HCT116 (cell line): Measurements from ENCODE around the gene SLC7A10. TPM values are rescaled to one million over a fixed set of nuclear protein-coding genes. Genes with fewer than 3 reads are reported as not detected.

Source experiments
- ATAC-seq: fragments of 200-7000 bp; cut with Tn5 transposase; 2 replicates; pipeline ENCODE4 v1.9.1; 2020; ENCODE audit warnings: mild to moderate bottlenecking, moderate library complexity
- BruUV-seq: library from RNA; stranded (reverse); fragments of 400-500 nt; replicated peaks from 2 replicates; lab custom pipeline; 2021; lab: Mats Ljungman, UMichigan
- CTCF ChIA-PET: fragments of 300-600 bp; sonication (Branson Sonifier 250); formaldehyde crosslinking; loops from one replicate; lab custom pipeline; 2021; ENCODE audit warnings: antibody characterized with exemption; lab: Charles Lee
- POLR2A ChIA-PET: fragments of 300-600, 350-600 bp; sonication (Branson Sonifier 250); formaldehyde crosslinking; loops from one replicate; lab custom pipeline; 2021; ENCODE audit warnings: antibody characterized with exemption; lab: Charles Lee
- RAD21 ChIA-PET, 2 experiments: fragments of 300-600 bp; sonication (Branson Sonifier 250); formaldehyde crosslinking; loops; one replicate each; lab custom pipeline; 2023; ENCODE audit warnings: low total read pairs in 2 of 2; ENCODE audit not compliant: uncharacterized antibody in 2 of 2, unreplicated experiment in 2 of 2, low non-redundant PET in 1 of 2; lab: Charles Lee
- DNase-seq: peaks from one replicate; pipeline ENCODE4 v3.0.0-alpha.2; 2010; ENCODE audit warnings: low read depth, low spot score
- H2AFZ ChIP-seq: fragments of 200-600 bp; shearing (Covaris generic), sonication (generic); 2 replicates; pipeline ENCODE4 v1.6.1; 2017; ENCODE audit warnings: low read depth, mixed run types, mixed read lengths, antibody characterized with exemption, low read length; ENCODE audit not compliant: poor library complexity, severe bottlenecking
- H3K27ac ChIP-seq: 2 replicates; pipeline ENCODE4 v1.5.1; 2012; ENCODE audit warnings: low read depth, low read length
- H3K27me3 ChIP-seq: fragments of 200-600 bp; sonication (generic); 2 replicates; pipeline ENCODE4 v1.6.1; 2016; ENCODE audit warnings: mixed run types, low read length, mixed read lengths; ENCODE audit not compliant: insufficient read depth
- H3K36me3 ChIP-seq, 2 experiments: fragments of 200-500 bp in 1 of 2; fragments of 200-600 bp in 1 of 2; sonication (Bioruptor generic) in 1 of 2; sonication (generic) in 1 of 2; 2 replicates each; pipeline versions ENCODE4 v1.5.1 to v1.6.1; 2014 to 2016; ENCODE audit warnings: low read length in 2 of 2, inconsistent platforms in 1 of 2, mixed read lengths in 1 of 2, mixed run types in 1 of 2; ENCODE audit not compliant: insufficient read depth in 2 of 2, control insufficient read depth in 1 of 2
- H3K4me1 ChIP-seq, 2 experiments: fragments of 200-600 bp in 1 of 2; sonication (generic) in 1 of 2; 2 replicates each; pipeline versions ENCODE4 v1.5.1 to v1.6.1; 2012 to 2017; ENCODE audit warnings: low read length in 2 of 2, inconsistent platforms in 1 of 2, mild to moderate bottlenecking in 1 of 2, mixed read lengths in 1 of 2, mixed run types in 1 of 2, moderate library complexity in 1 of 2; ENCODE audit not compliant: insufficient read depth in 2 of 2, control insufficient read depth in 1 of 2
- H3K4me2 ChIP-seq: fragments of 200-600 bp; sonication (generic); 2 replicates; pipeline ENCODE4 v1.6.1; 2017; ENCODE audit warnings: mixed run types, low read length, mixed read lengths
- H3K4me3 ChIP-seq, 2 experiments: fragments of 200-600 bp in 1 of 2; sonication (generic) in 1 of 2; replicated peaks in 1 of 2; 2 replicates each; pipeline ENCODE4 v1.5.1; 2011 to 2016; ENCODE audit warnings: low read length in 2 of 2, control low read depth in 1 of 2, low read depth in 1 of 2, mild to moderate bottlenecking in 1 of 2, mixed read lengths in 1 of 2, mixed run types in 1 of 2
- H3K79me2 ChIP-seq: fragments of 200-600 bp; sonication (generic); 2 replicates; pipeline ENCODE4 v1.6.1; 2017; ENCODE audit warnings: mild to moderate bottlenecking, mixed run types, low read length, moderate library complexity, mixed read lengths; ENCODE audit not compliant: insufficient read depth
- H3K9ac ChIP-seq: fragments of 200-600 bp; sonication (generic); 2 replicates; pipeline ENCODE4 v1.6.1; 2016; ENCODE audit warnings: low read length, mixed read lengths
- H3K9me2 ChIP-seq: fragments of 200-600 bp; sonication (generic), shearing (Covaris generic); 2 replicates; pipeline ENCODE4 v1.6.1; 2017; ENCODE audit warnings: mixed run types, mild to moderate bottlenecking, moderate library complexity; ENCODE audit not compliant: insufficient read depth
- H3K9me3 ChIP-seq, 2 experiments: fragments of 200-500 bp in 1 of 2; fragments of 200-600 bp in 1 of 2; sonication (Bioruptor generic) in 1 of 2; sonication (generic) in 1 of 2; 2 replicates each; pipeline ENCODE4 v1.6.1; 2014 to 2017; ENCODE audit warnings: low read length in 2 of 2, mixed read lengths in 2 of 2, inconsistent platforms in 1 of 2, low read depth in 1 of 2, mild to moderate bottlenecking in 1 of 2, mixed run types in 1 of 2, moderate library complexity in 1 of 2; ENCODE audit not compliant: control insufficient read depth in 1 of 2, insufficient read depth in 1 of 2
- H4K20me1 ChIP-seq: fragments of 200-600 bp; sonication (generic), shearing (Covaris generic); 2 replicates; pipeline ENCODE4 v1.6.1; 2017; ENCODE audit warnings: mixed run types, mild to moderate bottlenecking, moderate library complexity; ENCODE audit not compliant: insufficient read depth
- ATF3 ChIP-seq: IDR thresholded peaks from 2 replicates; pipeline ENCODE4 v1.6.1; 2012
- CBX3 ChIP-seq: IDR thresholded peaks from 2 replicates; pipeline ENCODE4 v1.6.1; 2012; ENCODE audit warnings: low read depth
- CEBPB ChIP-seq: IDR thresholded peaks from 2 replicates; pipeline ENCODE4 v1.6.1; 2012; ENCODE audit warnings: low read depth
- EGR1 ChIP-seq: IDR thresholded peaks from 2 replicates; pipeline ENCODE4 v1.6.1; 2012; ENCODE audit warnings: low read depth
- ELF1 ChIP-seq: IDR thresholded peaks from 2 replicates; pipeline ENCODE4 v1.6.1; 2012; ENCODE audit warnings: low read depth, borderline replicate concordance
- POLR2A ChIP-seq: IDR thresholded peaks from 2 replicates; pipeline ENCODE4 v1.7.0; 2011; ENCODE audit warnings: borderline replicate concordance; ENCODE audit not compliant: insufficient read depth, insufficient read length; ENCODE audit errors: extremely low read depth
- RAD21 ChIP-seq: IDR thresholded peaks from 2 replicates; pipeline ENCODE4 v1.6.1; 2012; ENCODE audit warnings: low read depth, mild to moderate bottlenecking
- SIN3A ChIP-seq: IDR thresholded peaks from 2 replicates; pipeline ENCODE4 v1.6.1; 2012; ENCODE audit warnings: low read depth
- SP1 ChIP-seq: IDR thresholded peaks from 2 replicates; pipeline ENCODE4 v1.6.1; 2012; ENCODE audit warnings: low read depth
- SRF ChIP-seq: IDR thresholded peaks from 2 replicates; pipeline ENCODE4 v1.6.1; 2012; ENCODE audit warnings: low read depth
- TCF7L2 ChIP-seq: IDR thresholded peaks from 2 replicates; pipeline ENCODE4 v1.7.0; 2011; ENCODE audit warnings: borderline replicate concordance, inconsistent platforms; ENCODE audit not compliant: insufficient read depth, insufficient read length; ENCODE audit errors: extremely low read depth
- YY1 ChIP-seq: IDR thresholded peaks from 2 replicates; pipeline ENCODE4 v1.6.1; 2011; ENCODE audit warnings: low read length, low read depth, moderate library complexity, mild to moderate bottlenecking; ENCODE audit not compliant: insufficient replicate concordance; ENCODE audit errors: extremely low read depth
- ZBTB33 ChIP-seq: IDR thresholded peaks from 2 replicates; pipeline ENCODE4 v1.6.1; 2011; ENCODE audit warnings: mild to moderate bottlenecking, low read length, moderate library complexity; ENCODE audit not compliant: insufficient replicate concordance; ENCODE audit errors: extremely low read depth
- ZFX ChIP-seq: fragments of 450-650 bp; IDR thresholded peaks from 2 replicates; pipeline ENCODE4 v1.6.1; 2017
- intact Hi-C: fragments of 100-400 bp; cut with micrococcal nuclease; formaldehyde crosslinking; loops from 2 replicates; pipeline ENCODE4 v1.10.0; 2022
- total RNA-seq: library from RNA; stranded (reverse); gene quantifications from one replicate; pipeline ENCODE4 v1.2.1, GENCODE V29; 2021; ENCODE audit not compliant: unreplicated experiment
- TF ChIP-seq, protein P1 (sequence below), 3 experiments: fragments of 200-600 bp in 1 of 3; sonication (generic) in 1 of 3; IDR thresholded peaks in 2 of 3; conservative IDR thresholded peaks in 1 of 3; 2 replicates each; pipeline ENCODE4 v1.5.1; 2012 to 2017; ENCODE audit warnings: low read depth in 2 of 3, low read length in 2 of 3, antibody characterized with exemption in 1 of 3, borderline replicate concordance in 1 of 3, control low read depth in 1 of 3, mild to moderate bottlenecking in 1 of 3, mixed read lengths in 1 of 3, mixed run types in 1 of 3, moderate library complexity in 1 of 3; ENCODE audit not compliant: insufficient read depth in 1 of 3

Gene SLC7A10
- total RNA-seq, 1 experiment from 2014 or later: 0.25 TPM

DNA sequence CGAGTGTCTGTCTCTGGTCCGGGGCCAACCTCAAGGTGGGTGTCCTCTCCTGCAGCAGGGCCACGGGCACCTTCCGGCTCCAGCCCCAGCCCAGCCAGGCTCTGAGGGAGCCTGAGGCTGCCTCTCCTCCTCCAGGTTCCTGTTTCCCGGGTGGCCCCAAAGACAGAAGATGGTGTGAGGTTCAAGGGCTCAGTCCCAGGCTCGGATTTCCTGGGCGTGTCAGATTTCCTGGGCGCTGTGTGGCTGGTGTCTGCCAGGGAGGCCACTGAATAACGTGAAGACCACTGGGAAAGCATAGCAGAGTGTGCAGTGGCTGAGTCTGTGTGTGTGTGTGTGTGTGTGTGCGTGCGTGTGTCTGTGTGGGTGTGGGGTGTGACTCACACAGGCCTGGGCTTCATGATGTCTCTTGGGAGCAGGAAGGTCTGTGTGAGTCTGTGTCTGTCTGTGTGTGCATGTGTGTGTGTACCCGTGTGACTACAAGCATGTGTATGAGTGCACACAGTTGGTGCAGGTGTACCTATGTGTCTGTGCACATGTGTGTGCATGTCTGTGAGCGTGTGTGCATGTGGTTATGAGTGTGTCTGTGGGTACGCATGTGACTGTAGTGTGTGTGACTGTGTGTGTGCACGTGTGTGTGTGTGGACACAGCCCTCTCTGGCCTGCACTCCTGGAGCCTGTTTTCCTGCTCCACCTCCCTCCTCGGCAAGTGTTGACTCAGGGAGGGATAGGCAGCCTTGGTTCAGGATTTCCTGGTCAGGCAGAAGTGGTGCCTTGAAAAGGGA, 48.4 kb upstream of the SLC7A10 start:
- ChIA-PET RAD21 (no interaction called here), POLR2A (no interaction called here), CTCF (no interaction called here)
- Histone ChIP-seq H3K9me3 (no peaks in the 10 kb centered on the region), H3K4me3 (no peak overlapping the region), H3K9me2 (no peaks in the 10 kb centered on the region), H3K4me1 (peaks cover 12% of the 10 kb centered on the region in 2 experiments; a peak in 3 of 4 replicates), H3K27me3 (no peaks in the 10 kb centered on the region), H3K79me2 (no peaks in the 10 kb centered on the region), H3K36me3 (no peaks in the 10 kb centered on the region), H3K4me2 (peak overlapping the region; percentile 34), H4K20me1 (no peaks in the 10 kb centered on the region), H3K9ac (no peak overlapping the region), H2AFZ (no peak overlapping the region), H3K27ac (no peak overlapping the region; the same call in 1 of the 2 replicates)
- no TSS peak for BruUV-seq
- ATAC-seq: peak; percentile 72
- TF ChIP-seq RAD21: no peak
- DNase-seq: peak; percentile 24
- intact Hi-C loops: no loop called here

DNA sequence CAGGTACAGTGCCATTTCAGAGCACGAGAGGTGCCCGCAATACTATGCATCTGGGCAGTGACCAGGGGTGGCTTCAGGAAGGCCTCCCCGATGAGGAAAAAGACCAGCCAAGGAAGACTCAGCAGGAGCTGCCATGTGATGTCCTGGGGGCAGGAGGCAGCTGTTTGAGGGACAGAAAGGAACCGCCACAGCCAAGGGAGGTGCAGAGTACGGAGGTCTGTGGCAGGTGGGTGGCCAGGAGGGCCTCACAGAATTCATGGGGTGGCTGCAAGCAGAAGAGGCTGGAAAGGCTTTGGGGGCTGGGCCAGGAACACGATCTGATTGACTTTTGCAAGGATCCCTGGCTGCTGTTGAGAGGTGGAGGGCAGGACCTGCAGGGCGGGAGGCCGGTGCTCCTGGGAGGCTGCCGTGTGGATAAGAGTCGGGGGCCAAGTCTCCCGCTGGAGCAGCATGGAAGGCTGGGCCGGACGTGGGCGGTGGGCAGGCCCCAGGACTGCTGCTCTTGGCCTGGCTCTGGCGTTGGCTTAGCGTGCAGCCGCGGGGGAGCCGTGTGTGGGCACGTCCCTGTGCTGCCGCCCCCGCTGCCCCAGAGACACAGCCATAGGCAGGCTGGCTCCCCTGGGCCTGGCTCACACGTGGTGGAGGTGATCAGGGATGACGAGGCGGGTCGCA, 47.6 kb upstream of the SLC7A10 start:
- Histone ChIP-seq H3K79me2 (no peaks in the 10 kb centered on the region), H3K36me3 (no peaks in the 10 kb centered on the region), H3K9me3 (no peaks in the 10 kb centered on the region), H4K20me1 (no peaks in the 10 kb centered on the region), H3K27me3 (no peaks in the 10 kb centered on the region), H3K4me2 (no peak overlapping the region), H3K4me3 (no peak overlapping the region), H3K4me1 (peaks cover 12% of the 10 kb centered on the region in 2 experiments; a peak in 3 of 4 replicates), H3K9me2 (no peaks in the 10 kb centered on the region), H2AFZ (no peak overlapping the region), H3K27ac (no peak overlapping the region; the same call in 1 of the 2 replicates), H3K9ac (no peak overlapping the region)
- RAD21 ChIA-PET: no interaction called here
- no peak for DNase-seq
- no peak for ATAC-seq
- intact Hi-C loops: no loop called here
- POLR2A ChIA-PET: no interaction called here
- CTCF ChIA-PET: no interaction called here
- BruUV-seq: no TSS peak
- TF ChIP-seq CEBPB: no peak
- no peak for TF ChIP-seq EGR1
- TF ChIP-seq RAD21: no peak
- TF ChIP-seq YY1: no peak
- TF ChIP-seq POLR2A: no peak
- no peak for TF ChIP-seq ZFX
- TF ChIP-seq SIN3A: no peak
- TF ChIP-seq CBX3: no peak
- no peak for TF ChIP-seq ATF3
- TF ChIP-seq, protein P1, sequence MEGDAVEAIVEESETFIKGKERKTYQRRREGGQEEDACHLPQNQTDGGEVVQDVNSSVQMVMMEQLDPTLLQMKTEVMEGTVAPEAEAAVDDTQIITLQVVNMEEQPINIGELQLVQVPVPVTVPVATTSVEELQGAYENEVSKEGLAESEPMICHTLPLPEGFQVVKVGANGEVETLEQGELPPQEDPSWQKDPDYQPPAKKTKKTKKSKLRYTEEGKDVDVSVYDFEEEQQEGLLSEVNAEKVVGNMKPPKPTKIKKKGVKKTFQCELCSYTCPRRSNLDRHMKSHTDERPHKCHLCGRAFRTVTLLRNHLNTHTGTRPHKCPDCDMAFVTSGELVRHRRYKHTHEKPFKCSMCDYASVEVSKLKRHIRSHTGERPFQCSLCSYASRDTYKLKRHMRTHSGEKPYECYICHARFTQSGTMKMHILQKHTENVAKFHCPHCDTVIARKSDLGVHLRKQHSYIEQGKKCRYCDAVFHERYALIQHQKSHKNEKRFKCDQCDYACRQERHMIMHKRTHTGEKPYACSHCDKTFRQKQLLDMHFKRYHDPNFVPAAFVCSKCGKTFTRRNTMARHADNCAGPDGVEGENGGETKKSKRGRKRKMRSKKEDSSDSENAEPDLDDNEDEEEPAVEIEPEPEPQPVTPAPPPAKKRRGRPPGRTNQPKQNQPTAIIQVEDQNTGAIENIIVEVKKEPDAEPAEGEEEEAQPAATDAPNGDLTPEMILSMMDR (IDR thresholded peaks at IDR 0.05 in 2 of 3, conservative IDR thresholded peaks at IDR 0.05 in 1 of 3; ENCODE audit: borderline replicate concordance in 1 of 3, insufficient read depth in 1 of 3, low read depth in 2 of 3, low read length in 2 of 3): no peak
- TF ChIP-seq ZBTB33: no peak
- TF ChIP-seq SP1: no peak
- TF ChIP-seq SRF: no peak
- no peak for TF ChIP-seq TCF7L2
- no peak for TF ChIP-seq ELF1
